ENCODE data around the gene ARRDC3. TPM values are rescaled to one million over a fixed set of nuclear protein-coding genes. Genes with fewer than 3 reads are reported as not detected.

Gene ARRDC3
- total and polyA plus RNA-seq, 9 of the 15 experiments (the other 6 are each of a cell fraction or from before 2014, with no cell fraction given), result 15.3 to 58.1 (median 39.4) TPM

DNA sequence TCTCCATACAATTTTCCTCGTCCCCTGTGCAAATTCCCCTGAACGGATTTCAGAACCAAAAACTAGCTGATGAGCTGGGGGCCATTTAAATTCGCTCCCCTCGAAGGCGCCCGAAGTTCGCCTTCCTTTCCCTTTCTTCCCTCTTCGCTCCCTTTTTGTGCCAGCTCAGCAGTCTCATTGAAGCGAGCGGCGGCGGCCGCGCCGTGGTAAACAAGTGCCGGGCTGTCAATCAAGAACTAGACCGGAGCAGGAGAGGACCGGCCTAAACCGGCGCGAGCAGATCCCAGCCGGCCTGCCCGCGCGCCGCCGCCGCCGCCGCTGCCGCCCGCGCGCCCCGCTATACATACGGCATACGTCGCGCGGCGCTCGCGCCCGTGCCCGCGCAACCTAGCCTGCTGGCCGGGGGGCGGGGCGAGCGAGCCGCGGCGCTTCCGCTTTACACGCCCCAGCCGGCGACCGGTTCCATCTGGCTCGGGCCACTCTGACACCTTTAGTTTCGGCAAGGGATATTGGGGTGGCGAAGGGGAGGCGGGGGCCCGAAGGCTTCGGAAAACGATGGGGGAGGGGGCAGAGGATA, 3.1 kb downstream of the ARRDC3 start:
- no peaks in the 10 kb centered on the region for H3K27me3 ChIP-seq (ENCODE audit: control insufficient read depth in 2 of 2, insufficient read depth in 2 of 2, low read length in 2 of 2)
- no TSS peak for BruUV-seq (replicated peaks)
- peak overlapping the region; percentile 96 for H3K27ac ChIP-seq (ENCODE audit: extremely low read depth, low read depth, low read length)
- H3K9me1 ChIP-seq (ENCODE audit: control insufficient read depth, insufficient read depth, low read length), result no peaks in the 10 kb centered on the region
- H4K20me1 ChIP-seq (replicated peaks; ENCODE audit: control insufficient read depth, insufficient read depth, low read length), result 0 out of 2 replicates have a peak, but pooled peaks cover 3% of the 10 kb centered on the region
- H2AFZ ChIP-seq (ENCODE audit: low read depth, low read length), result 0 out of 2 replicates have a peak overlapping the region, but pooled peaks have one; percentile 28
- FAIRE-seq, result peak; percentile 48
- no peaks in the 10 kb centered on the region; a peak in 1 of 5 replicates for H3K4me1 ChIP-seq (replicated peaks in 1 of 2; ENCODE audit: control insufficient read depth in 2 of 2, insufficient read depth in 2 of 2, low read length in 2 of 2)
- peaks cover 43% of the 10 kb centered on the region for H3K36me3 ChIP-seq (ENCODE audit: control insufficient read depth, insufficient read depth, low read length)
- DNase-seq (ENCODE audit: extremely low read depth in 1 of 4, low spot score in 3 of 4), result peak; percentile 73 to 96 (median 82)
- ChIA-PET POLR2A (interaction anchor here (0.6 to 2.1 kb wide), 24 partner anchors 10 to 721 kb away, joined by 3 to 26 read pairs (median 4); no protein-coding TSS in a partner anchor), CTCF (ENCODE audit: low intra/inter-chr PET ratio) (interaction anchor here (0.7 kb wide), 1 partner anchor 152 kb away, joined by 3 read pairs; no protein-coding TSS in a partner anchor)
- ATAC-seq, result peak; percentile 64
- 0% methylated on average over 39 of the region's 65 CpGs for WGBS (ENCODE audit: insufficient coverage, low coverage, missing lambda C conversion rate)
- peak overlapping the region; percentile 60 for H3K4me3 ChIP-seq
- H3K79me2 ChIP-seq (ENCODE audit: control insufficient read depth, insufficient read depth, low read length), result peaks cover 93% of the 10 kb centered on the region
- no peaks in the 10 kb centered on the region for H3K9me3 ChIP-seq (replicated peaks; ENCODE audit: control insufficient read depth, insufficient read depth, low read depth, low read length)
- H3K9ac ChIP-seq (ENCODE audit: insufficient read depth in 1 of 2, low read depth in 2 of 2, low read length in 2 of 2), result peak overlapping the region; percentile 93 to 99
- intact Hi-C loops (cut with micrococcal nuclease) (loop anchor here (2.0 kb wide), 2 partner anchors 99 to 971 kb away; partner anchors contain the start of gene CETN3), in situ Hi-C loops (cut with MboI) (loop anchor here (10.0 kb wide), 2 partner anchors 275 to 515 kb away; no protein-coding TSS in a partner anchor)
- H3K4me2 ChIP-seq (ENCODE audit: insufficient read depth, low read length), result peak overlapping the region; percentile 85
- no peak for TF ChIP-seq ZFP91 (CRISPR knock-in tag; IDR thresholded peaks at IDR 0.05)
- TF ChIP-seq BMI1 (IDR thresholded peaks at IDR 0.05; ENCODE audit: low read length), result no peak
- TF ChIP-seq ZFX (CRISPR knock-in tag; IDR thresholded peaks at IDR 0.05), result no peak
- TF ChIP-seq CBFB (CRISPR knock-in tag; IDR thresholded peaks at IDR 0.05), result no peak
- no peak for TF ChIP-seq CBX1 (IDR thresholded peaks at IDR 0.05; ENCODE audit: low read depth)
- TF ChIP-seq, protein P1, sequence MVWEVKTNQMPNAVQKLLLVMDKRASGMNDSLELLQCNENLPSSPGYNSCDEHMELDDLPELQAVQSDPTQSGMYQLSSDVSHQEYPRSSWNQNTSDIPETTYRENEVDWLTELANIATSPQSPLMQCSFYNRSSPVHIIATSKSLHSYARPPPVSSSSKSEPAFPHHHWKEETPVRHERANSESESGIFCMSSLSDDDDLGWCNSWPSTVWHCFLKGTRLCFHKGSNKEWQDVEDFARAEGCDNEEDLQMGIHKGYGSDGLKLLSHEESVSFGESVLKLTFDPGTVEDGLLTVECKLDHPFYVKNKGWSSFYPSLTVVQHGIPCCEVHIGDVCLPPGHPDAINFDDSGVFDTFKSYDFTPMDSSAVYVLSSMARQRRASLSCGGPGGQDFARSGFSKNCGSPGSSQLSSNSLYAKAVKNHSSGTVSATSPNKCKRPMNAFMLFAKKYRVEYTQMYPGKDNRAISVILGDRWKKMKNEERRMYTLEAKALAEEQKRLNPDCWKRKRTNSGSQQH (CRISPR knock-in tag; IDR thresholded peaks at IDR 0.05), result 0 out of 2 replicates have a peak, but pooled peaks have one; percentile 21
- no peak for TF ChIP-seq ZNF408 (CRISPR knock-in tag; IDR thresholded peaks at IDR 0.05; ENCODE audit: low read depth)
- no peak; the same call in 1 of the 2 replicates for TF ChIP-seq ZBTB7A (IDR thresholded peaks at IDR 0.05; ENCODE audit: borderline replicate concordance, control insufficient read depth, low read depth, low read length)
- TF ChIP-seq, protein P2, sequence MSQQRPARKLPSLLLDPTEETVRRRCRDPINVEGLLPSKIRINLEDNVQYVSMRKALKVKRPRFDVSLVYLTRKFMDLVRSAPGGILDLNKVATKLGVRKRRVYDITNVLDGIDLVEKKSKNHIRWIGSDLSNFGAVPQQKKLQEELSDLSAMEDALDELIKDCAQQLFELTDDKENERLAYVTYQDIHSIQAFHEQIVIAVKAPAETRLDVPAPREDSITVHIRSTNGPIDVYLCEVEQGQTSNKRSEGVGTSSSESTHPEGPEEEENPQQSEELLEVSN (IDR thresholded peaks at IDR 0.05; ENCODE audit: borderline replicate concordance in 1 of 2, extremely low read depth in 1 of 2, insufficient read depth in 1 of 2, insufficient read length in 1 of 2, low read depth in 1 of 2, low read length in 1 of 2, poor library complexity in 1 of 2, severe bottlenecking in 1 of 2), result peak; percentile 16 to 36
- TF ChIP-seq, protein P3, sequence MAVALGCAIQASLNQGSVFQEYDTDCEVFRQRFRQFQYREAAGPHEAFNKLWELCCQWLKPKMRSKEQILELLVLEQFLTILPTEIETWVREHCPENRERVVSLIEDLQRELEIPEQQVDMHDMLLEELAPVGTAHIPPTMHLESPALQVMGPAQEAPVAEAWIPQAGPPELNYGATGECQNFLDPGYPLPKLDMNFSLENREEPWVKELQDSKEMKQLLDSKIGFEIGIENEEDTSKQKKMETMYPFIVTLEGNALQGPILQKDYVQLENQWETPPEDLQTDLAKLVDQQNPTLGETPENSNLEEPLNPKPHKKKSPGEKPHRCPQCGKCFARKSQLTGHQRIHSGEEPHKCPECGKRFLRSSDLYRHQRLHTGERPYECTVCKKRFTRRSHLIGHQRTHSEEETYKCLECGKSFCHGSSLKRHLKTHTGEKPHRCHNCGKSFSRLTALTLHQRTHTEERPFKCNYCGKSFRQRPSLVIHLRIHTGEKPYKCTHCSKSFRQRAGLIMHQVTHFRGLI (CRISPR knock-in tag; IDR thresholded peaks at IDR 0.05), result no peak
- TF ChIP-seq EZH2 (IDR thresholded peaks at IDR 0.05; ENCODE audit: borderline replicate concordance, low read depth, low read length), result no peak
- TF ChIP-seq FOXP1 (CRISPR knock-in tag; IDR thresholded peaks at IDR 0.05), result peak; percentile 75; the same call in 1 of the 2 replicates
- TF ChIP-seq, protein P4, sequence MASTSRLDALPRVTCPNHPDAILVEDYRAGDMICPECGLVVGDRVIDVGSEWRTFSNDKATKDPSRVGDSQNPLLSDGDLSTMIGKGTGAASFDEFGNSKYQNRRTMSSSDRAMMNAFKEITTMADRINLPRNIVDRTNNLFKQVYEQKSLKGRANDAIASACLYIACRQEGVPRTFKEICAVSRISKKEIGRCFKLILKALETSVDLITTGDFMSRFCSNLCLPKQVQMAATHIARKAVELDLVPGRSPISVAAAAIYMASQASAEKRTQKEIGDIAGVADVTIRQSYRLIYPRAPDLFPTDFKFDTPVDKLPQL (IDR thresholded peaks at IDR 0.05; ENCODE audit: extremely low read depth, insufficient read length), result no peak
